ENCODE measurements around the gene KCTD20.
"Not testable (repeated sequence)": the region's sequence is repeated elsewhere in the genome, so short reads cannot be mapped to it uniquely, and the experiment has no call there.

KCTD20 gene

DNA sequence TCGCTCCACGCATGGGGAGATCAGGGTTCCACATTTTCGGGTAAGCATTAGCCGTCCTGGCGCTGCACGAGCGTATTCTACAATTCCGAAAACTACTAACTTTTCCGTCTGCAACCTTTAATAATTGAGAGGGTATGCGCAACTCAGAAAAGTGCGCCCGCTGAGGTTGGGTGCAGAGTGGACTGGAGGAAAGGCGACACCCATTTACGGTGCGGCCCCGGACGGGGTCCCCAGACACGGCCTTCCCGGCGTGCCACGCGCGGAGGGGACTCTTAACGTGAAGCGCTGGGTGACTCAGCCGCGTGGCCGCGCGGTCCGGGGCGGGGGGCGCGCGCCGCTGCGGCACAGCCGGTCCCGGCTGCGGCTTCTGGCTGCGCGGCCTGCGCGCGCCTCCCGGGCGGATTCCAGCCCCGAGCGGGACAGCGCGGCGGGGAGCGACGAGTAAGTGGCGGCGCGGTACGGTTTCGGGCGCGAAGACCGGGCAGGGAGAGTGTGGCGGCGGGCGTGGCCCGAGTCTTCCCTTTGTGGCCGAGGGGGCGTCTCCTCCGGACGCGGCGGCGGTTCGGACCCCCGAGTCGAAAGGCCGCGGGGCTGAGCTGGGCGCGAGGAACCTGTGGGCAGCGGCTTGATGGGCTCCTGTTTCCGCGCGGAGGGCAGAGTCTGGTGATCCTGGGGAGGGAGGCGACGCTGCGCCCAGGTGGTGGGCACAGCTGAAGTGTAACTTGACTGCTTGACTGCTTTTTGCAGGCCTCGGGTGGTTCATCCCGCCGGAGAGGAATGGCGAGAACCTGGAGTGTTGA, at the start of gene KCTD20, which contains the start of gene PXT1:
Gene KCTD20, plus strand, starts transcription at position 330 of the 800 bp plus-strand sequence. CDS start 27,098 bp downstream, outside the sequence.
Gene PXT1, minus strand, starts transcription at position 184 of the 800 bp plus-strand sequence. CDS start 16,772 bp downstream, outside the sequence.
- peak; percentile 84 for DNase-seq (ENCODE audit: low read depth in 2 of 2)

DNA sequence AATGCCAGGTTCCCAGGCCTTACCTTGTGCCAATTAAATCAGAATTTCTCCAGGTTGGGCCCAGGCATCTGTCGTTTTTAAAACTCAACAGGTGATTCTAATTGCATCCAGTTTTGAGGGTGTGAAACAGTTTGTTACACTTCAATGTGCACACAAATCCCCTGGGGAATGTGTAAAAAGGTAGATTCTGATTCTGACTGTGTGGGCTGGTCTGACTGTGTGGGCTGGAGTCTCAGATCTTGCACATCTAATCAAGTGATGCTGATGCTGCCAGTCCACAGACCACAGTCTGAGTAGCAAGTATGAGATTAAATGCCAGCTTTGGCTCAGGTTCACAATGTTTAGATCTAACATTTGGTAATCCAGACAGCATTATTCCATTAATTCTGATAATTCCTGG, 42.8 kb upstream of the KCTD20 start:
- DNase-seq (ENCODE audit: low read depth in 2 of 2) = no peak

DNA sequence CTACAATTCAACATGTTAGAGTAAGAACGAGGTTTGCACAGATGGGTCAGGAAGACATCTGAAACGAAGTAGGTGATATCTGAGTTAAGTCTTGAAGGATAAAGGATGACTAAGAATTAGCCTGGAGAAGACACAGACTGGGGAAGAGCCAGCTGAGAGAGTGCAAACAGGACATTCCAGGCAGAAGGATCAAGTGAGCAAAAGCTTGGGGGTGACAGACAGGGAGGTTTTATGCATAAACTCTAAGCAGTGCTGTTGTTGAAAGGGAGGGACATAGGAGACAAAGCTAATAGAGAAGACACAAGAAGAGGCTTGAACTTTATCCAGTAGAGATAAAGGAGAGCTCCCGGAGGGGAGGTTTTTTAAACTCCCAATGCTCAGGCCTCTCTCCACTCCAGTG, 40.3 kb upstream of the KCTD20 start:
- DNase-seq (ENCODE audit: low read depth in 2 of 2) = no peak

DNA sequence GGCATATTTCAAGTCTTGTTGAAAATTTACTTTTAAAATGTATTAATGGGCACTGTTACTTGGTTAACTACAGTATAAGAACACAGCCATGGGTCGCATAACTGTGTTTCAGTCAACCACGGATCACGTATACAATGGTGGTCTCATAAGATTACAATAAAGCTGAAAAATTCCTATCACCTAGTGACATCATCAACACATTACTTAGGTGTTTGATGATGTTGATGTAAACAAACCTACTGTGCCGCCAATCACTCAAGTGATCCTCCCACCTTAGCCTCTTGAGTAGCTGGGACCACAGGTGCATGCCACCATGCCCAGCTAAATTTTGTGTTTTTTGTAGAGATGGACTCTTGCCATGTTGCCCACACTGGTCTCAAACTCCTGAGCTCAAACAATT, 38.6 kb upstream of the KCTD20 start:
- DNase-seq (ENCODE audit: low read depth in 2 of 2) = no peak

DNA sequence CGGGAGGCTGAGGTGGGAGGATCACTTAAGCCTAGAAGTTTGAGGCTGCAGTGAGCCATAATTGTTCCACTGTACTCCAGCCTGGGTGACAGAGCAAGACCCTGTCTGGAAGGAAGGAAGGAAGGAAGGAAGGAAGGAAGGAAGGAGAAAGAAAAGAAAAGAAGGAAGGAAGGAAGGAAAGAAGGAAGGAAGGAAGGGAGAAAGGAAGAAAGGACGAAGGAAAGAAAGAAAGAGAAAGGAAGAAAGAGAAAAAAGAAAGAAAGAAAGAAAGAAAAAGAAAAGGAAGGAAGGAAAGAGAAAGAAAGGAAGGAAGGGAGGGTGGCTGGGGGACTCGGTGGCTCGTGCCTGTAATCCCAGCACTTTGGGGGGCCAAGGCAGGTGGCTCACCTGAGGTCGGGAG, 33.1 kb upstream of the KCTD20 start:
- DNase-seq (ENCODE audit: low read depth in 2 of 2) = not testable (repeated sequence)

DNA sequence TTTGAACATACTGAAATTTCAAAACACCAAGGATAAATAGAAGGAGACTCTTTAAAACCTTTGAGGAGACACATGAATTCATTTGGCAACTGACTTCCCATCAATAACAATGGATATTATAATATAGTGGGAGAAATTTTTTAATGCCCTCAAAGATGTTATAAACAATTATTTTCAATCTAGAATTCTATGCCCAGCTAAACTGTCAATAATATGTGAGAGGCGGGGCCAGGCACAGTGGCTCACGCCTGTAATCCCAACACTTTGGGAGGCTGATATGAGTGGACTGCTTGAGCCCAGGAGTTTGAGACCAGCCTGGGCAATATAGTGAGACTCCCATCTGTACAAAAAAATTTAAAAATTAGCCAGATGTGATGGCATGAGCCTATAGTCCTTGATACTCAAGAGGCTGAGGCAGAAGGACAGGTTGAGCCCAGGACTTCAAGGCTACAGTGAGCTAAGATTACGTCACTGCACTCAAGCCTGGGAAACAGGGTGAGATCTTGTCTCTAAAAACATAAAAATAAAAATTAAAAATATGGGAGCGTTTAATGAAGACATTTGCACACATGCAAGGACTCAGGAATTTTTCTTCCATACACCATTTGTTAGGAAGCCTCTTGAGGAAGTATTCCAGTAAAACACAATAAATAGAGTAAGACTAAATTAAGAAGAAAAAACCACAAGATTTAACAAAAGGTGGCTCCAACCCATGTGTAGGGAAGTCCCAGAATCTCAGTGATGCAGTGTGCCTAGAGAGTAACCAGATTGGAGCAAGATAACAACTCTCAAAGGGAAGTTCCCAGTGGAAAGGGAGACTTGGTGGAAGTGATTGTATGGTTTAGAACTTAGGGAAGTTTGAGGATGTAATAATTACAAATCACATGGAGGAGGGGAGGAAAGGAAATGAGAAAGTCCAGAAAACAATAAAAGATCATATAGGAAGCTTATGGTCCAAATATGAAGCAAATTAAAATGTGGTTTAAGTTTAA, 29.0 kb upstream of the KCTD20 start:
- no peak for DNase-seq (ENCODE audit: low read depth in 2 of 2)

DNA sequence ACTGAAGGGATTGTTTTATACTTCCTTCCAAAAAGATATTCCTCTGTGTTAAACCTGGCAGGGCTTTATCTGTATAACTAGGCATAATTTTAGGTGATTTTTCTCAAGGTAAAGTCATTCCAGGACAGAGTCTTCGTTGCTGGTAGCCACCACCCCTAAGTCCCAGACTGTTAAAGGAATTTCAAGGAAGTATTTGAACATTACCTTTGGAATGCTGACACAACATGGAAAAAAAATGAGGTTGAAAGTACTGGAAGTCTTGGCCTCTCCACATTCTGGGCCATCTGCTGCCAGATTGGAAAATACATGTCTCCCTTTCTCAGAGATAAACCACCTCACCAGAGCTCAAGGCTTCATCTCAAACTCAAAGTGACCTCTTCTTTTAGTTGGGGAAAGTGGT, 28.3 kb upstream of the KCTD20 start:
- no peak for DNase-seq (ENCODE audit: low read depth in 2 of 2)

DNA sequence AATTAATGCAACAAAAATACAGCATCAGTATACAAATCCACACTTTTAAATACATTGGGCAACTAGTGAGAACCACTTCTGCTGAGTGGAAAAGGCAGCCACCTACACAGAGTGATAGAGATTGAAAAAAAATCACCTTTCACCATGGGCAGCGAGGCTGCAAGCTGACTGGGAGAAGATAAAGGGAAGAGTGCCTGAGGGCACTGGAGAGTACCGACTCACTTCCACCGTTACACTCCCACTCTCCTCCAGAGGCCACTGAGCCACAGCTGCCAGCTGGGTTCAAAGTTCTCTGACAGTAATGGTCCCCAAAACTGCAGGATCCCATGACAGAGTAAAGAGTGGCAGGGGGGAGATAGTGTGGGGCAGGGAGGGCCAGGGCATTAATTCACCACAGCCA, 24.2 kb upstream of the KCTD20 start:
- no peak for DNase-seq (ENCODE audit: low read depth in 2 of 2)

DNA sequence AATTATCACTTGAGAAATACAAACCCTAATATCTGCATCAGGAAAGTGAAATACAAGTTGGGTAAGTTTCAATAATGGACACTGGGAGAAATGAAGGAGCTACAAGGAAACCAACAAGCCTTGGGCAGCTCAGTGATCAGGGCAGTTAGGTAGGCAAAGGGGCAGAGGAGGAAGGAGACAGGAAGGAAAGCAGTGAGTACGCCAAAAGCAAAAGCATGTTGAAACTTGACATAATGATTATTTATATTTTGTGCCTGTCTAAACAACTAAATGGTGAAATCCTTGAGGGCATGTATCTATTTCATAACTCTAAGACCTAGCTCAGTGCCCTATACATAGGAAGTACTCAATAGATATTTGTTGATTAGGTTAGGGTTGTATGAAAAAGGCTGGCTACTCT, 23.5 kb upstream of the KCTD20 start:
- no peak for DNase-seq (ENCODE audit: low read depth in 2 of 2)

DNA sequence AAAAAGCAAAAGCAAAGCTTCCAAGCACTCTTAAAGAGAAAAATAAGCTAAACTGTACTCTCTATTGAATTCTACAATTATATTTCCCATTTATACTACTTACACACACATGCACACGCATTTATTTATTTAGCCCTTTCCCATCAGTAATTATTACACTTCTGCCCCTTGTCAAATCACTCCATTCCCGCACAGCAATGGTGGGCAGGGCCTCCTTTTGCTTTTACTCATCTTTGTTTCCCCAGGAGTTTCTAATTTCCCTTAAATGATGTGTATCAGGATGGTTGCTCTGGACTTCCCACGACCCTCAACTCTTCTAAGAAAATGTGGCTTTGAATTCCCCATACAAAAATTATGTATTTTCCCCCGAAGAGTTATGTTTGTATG, 20.1 kb upstream of the KCTD20 start:
- no peak for DNase-seq (ENCODE audit: low read depth in 2 of 2)

DNA sequence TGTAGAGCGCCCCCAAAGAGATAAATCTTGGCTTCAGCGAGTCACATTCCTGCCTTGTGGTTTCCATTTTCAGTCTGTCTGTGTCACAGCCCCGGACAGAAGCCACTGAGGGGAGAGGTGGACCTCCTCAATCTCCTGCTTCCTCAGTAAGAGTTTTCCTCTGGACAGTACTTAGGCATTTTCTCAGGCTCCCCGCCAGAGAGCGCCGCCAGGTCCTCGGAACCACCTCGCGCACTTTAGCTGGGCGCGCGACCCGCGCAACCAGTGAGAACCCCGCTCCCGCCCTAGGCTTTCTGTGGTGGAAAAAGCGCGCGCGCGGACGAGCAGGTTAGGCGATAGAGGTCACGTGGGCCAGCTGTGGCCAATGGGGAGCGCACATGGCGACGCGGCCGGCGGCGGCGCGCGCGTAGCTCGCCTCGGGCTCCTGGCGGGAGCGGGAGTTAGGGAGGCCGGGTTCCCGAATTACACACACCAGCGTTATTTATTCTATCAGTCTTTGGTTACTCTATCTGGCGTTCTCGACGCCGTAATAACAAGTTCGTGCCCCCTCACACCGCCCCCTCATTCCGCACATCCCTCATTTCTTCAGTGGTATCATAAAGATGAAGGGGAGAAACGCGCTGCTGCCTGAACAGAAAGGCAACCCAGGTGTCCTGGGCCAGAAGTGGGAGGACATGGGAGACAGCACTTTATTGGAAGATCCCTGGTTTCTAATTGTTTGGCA, 19.5 kb upstream of the KCTD20 start:
- DNase-seq (ENCODE audit: low read depth in 2 of 2) = peak; percentile 97

DNA sequence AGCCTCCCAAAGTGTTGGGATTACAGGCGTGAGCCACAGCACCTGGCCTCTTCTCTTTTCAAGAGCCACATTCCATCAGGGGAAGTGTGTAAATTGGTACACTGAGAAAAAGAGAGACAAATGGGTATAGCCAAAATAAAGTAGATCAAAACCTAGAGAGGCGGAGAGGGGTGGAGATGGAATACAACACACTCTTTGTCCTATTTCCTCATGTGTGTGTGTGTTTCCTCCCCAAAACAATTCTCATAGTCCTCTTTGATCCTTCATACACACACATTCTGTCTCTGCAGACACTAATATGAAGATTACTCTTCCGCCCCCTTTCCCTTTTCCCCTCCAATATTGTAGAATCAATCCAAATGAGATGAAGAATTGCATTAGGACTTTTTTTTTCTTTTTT, 16.2 kb upstream of the KCTD20 start:
- DNase-seq (ENCODE audit: low read depth in 2 of 2) = no peak

DNA sequence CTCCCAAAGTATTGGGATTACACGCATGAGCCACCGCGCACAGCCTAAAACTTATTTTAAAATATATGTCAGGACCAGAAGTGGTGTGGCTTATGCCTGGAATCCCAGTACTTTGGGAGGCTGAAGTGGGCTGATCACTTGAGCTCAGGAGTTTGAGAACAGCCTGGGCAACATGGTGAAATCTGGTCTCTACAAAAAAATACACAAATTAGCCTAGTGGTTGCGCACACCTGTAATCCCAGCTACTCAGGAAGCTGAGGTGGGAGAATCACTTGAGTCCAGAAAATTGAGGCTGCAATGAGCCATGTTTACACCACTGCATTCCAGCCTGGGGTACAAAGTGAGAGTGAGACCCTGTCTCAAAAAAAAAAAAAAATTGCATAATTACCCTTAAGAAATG, 13.9 kb upstream of the KCTD20 start:
- no peak for DNase-seq (ENCODE audit: low read depth in 2 of 2)

DNA sequence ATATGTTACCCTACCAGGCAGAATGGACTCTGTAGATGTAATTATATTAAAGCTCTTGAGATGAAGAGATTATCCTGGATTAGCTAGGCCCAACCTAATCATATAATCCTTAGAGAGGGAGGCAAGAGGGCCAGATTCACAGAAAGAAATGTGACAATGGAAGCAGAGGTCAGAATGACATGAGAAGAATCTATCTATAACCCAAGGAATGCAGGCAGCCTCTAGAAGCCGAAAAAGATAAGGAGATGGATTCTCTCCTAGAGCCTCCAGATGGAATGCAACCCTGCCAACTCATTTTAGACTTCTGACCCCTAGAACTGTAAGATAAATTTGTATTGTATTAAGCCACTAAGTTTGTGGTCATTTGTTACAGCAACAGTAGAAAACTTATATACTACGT, 12.4 kb upstream of the KCTD20 start:
- no peak for DNase-seq (ENCODE audit: low read depth in 2 of 2)

DNA sequence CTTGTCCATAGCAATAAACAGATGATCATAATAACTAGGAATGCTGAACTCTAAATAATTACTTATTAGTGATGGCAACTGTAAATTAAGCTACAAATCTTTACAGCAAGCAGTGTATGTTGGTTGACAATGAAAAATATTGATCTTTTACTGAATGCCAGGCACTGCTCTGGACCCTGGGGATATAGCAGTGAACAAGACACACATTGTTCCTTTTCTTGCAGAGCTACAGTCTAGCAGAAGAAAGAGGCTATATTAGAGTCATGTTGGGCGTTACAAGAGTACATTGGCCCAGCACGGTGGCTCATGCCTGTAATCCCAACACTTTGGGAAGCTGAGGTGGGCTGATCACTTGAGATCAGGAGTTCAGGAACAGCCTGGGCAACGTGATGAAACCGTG, 11.6 kb upstream of the KCTD20 start:
- no peak for DNase-seq (ENCODE audit: low read depth in 2 of 2)

DNA sequence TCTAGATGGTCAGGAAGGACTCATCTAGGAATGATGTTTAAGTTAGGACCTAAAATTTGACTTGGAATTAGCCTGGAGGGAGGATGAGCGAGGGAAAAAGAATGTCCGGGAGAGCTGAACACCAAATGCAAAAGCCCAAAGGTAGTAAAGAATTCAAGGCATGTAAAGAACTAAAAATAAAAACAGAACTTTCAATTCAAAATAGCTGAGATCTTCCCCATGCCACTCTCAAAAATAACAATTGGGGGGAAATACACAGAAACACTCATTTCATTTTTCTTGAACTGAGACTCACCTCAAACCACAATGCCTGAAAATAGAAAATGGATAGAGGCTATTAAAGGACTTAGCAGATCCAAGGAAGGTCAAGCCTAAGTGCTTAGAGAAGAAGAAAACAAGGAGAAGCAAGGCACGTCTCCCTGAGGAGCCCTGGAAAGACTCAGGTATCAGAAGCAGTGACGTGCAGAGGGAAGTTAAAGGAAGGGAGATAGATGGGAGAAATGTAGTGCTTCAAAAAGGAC, 10.6 kb upstream of the KCTD20 start:
- DNase-seq (ENCODE audit: low read depth in 2 of 2) = no peak

DNA sequence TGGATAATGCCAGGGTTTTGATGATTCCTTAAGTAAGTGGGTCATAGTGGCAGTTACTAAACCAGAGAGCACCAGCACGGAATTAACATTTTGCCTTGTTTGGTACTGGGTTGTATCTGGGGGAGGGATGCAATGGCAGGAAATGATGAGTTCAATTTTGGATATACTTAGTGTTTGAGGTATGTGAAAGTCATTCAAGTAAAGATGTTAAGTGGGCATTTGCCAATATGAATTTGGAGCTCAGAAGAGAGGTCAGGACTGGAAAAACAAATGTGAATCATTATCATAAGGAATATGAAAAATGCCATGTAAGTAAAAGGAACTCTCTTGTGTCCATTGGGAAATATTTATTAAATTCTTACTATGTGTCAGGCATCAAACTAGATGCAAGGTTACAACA, 6.3 kb upstream of the KCTD20 start:
- DNase-seq (ENCODE audit: low read depth in 2 of 2) = no peak

DNA sequence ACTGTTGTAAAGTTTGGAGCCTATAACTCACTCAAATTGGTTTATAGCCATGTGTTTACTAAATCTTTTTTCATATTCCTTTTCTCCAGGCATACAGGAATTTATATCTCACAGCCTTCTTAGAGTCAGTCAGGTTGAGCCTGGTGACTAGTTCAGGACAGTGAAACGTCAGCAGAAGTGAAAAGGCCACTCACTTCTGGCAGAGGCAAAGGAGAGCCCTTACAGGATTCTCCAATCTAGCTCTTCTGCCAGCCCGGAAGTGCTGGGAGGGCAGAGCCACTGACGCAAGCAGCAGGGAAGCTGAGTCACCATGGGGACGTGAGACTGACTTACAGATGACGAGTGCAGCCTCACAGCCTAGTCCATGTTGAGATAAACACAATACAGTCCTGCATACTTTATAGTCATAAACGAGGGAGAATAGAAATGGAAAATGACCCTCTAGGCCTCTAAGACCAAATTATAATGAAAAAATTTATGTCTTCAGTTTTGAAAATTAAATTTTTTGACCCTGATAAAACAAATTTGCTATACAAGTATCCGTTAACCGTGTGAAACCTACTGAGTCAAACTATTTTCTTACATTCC, 1.4 kb upstream of the KCTD20 start:
- DNase-seq (ENCODE audit: low read depth in 2 of 2) = peak; percentile 68 to 78

DNA sequence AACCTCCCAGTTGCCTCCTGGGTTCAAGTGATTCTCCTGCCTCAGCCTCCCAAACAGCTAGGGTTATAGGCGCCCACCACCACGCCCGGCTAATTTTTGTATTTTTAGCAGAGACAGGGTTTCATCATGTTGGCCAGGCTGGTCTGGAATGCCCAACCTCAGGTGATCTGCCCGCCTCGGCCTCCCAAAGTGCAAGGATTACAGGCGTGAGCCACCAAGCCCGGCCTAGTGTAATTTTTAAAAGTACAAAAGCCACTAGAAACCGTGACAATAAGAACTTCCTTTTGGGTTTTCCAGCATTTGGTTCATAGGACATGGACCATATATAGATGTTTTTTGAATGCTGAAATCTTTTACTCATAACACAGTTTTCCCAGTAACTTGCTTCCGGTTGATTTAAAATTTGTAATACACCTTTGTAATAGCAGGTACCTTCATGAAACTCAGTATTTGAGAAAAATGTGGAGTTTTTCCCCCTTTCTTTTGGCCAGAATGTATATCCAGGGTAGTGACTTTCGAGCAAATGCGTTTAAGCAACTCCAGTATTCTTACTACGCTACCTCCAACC, 613 bp upstream of the KCTD20 start:
- no peak for DNase-seq (ENCODE audit: low read depth in 2 of 2)

DNA sequence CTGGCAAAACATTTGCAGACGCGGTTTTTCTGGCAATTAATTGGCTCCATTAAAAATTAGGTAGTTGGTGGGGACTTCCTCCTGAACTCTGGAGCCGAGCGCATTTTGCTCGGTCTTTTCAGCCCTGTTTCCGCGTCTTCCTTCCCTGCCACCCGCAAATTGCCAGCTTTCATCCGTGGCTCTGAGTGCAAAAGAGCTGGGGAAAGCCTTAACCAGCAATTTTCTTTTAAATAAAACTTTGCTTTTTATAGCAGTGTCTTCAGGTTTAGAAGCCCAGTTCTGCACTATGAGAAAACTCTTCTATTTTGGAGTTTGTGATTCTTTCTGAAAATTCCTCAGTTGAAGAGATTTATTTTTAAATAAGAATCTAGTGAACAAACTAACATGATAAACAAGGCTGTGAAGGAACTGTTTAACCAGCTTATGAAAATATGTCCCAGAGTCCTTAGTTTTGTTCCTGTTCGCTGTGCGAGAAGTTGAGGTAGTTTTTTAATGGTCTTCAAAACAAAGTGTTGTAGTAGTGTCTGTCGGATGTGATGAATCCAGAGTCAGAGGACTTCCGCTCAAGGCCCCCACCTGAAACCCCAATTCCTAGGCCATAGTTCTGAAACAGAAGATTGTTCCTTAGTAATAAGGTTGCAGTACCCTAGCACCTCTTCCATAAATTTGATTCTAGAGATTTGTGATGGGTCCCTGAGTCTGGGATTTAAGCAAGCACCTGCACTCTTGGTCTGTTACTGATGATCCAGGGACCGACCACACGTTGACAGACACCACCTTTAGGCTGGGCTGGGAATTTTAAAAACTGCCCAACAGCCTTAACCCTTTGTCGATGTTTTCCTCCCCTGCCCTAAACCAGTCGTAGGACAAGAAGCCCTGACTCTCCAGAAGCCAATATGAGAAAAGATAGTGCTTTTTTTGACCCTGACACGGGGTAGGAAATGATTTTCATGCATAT, 950 bp downstream of the KCTD20 start:
- DNase-seq (ENCODE audit: low read depth in 2 of 2) = no peak

Data from stimulated activated CD8-positive, alpha-beta memory T cell treated with anti-CD3 and anti-CD28 coated beads, Interleukin-2, amount 100 ng/mL, for 48 hours (primary cell).